GM18951 (cell line): ENCODE measurements around the gene HSD17B1.

Experiments
- POLR2A ChIP-seq: IDR thresholded peaks from 4 replicates; pipeline ENCODE4 v1.6.1; 2011; ENCODE audit warnings: mild to moderate bottlenecking; ENCODE audit not compliant: insufficient read length, insufficient read depth; ENCODE audit errors: extremely low read depth
- in situ Hi-C: fragments of 300-500 bp; cut with MboI; formaldehyde crosslinking; loops from one replicate; pipeline ENCODE4 v1.12.0; 2022; ENCODE audit warnings: low sequenced_read_pairs, mixed read lengths, inconsistent platforms; ENCODE audit not compliant: unreplicated experiment

Gene HSD17B1

DNA sequence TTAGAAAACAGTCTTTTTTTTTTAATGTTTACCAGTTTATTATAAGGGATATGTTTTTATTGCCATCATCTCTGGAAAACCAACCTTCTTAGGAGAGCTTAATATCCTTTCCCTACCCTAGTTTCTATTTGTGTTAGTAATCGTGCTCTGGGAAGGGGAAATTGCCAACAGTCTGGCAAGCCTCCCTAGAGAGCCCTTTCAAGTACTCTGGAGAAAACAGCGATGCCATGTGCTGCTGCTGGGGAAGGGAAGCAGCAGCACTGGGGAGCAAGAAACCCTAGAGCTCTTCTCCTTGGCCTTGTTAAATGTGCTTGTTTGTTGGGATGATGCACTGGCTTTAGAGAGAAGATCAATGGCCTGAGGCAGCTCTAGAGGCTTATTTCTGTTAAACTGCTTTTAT is 46.2 kb downstream of the HSD17B1 start:
- in situ Hi-C loops = no loop called here
- no peak for TF ChIP-seq POLR2A

GRCh38 chr17:42603318-42603717 is 50.6 kb downstream of the HSD17B1 start:
- in situ Hi-C loops = no loop called here
- TF ChIP-seq POLR2A = no peak
